Measurements from ENCODE around the gene F8. TPM values are rescaled to one million over a fixed set of nuclear protein-coding genes. Genes with fewer than 3 reads are reported as not detected.
A peak's percentile ranks its signal among the peaks of the same experiment; 100 is the strongest.
"Not testable (repeated sequence)": the region's sequence is repeated elsewhere in the genome, so short reads cannot be mapped to it uniquely, and the experiment has no call there.

Gene F8
- total RNA-seq, 1 donor from 2014 or later, result 1.8 TPM

- H3K9me3 Mint-ChIP-seq (ENCODE audit: unreplicated experiment), result peaks cover 4% of the 10 kb centered on the region
- H3K4me1 Mint-ChIP-seq (ENCODE audit: low read depth, unreplicated experiment), result peaks cover 3% of the 10 kb centered on the region
Observed at GRCh38 chrX:154918060-154918483, 104.5 kb downstream of the F8 start.

GRCh38 chrX:154914052-154914451 is 108.5 kb downstream of the F8 start:
- Mint-ChIP-seq H3K27ac (ENCODE audit: unreplicated experiment) (no peak overlapping the region), H3K27me3 (ENCODE audit: unreplicated experiment) (peaks cover 4% of the 10 kb centered on the region), H3K36me3 (ENCODE audit: unreplicated experiment) (no peaks in the 10 kb centered on the region), H3K4me3 (ENCODE audit: unreplicated experiment) (no peak overlapping the region), H3K9me3 (ENCODE audit: unreplicated experiment) (peaks cover 8% of the 10 kb centered on the region), H3K4me1 (ENCODE audit: low read depth, unreplicated experiment) (peaks cover 3% of the 10 kb centered on the region)
- DNase-seq, result no peak
- TF ChIP-seq CTCF (IDR thresholded peaks at IDR 0.05; ENCODE audit: partially characterized antibody, unreplicated experiment), result no peak

More at GRCh38 chrX:154918060-154918483, 104.5 kb downstream of the F8 start:
- peak; percentile 19 for DNase-seq
- Mint-ChIP-seq H3K36me3 (ENCODE audit: unreplicated experiment) (no peaks in the 10 kb centered on the region), H3K27me3 (ENCODE audit: unreplicated experiment) (peaks cover 7% of the 10 kb centered on the region), H3K4me3 (ENCODE audit: unreplicated experiment) (peak overlapping the region; percentile 56), H3K27ac (ENCODE audit: unreplicated experiment) (peak overlapping the region; percentile 92)
- TF ChIP-seq CTCF (IDR thresholded peaks at IDR 0.05; ENCODE audit: partially characterized antibody, unreplicated experiment), result no peak

GRCh38 chrX:154910528-154910927 is 112.0 kb downstream of the F8 start:
- H3K36me3 Mint-ChIP-seq (ENCODE audit: unreplicated experiment); DNase-seq; H3K27me3 Mint-ChIP-seq (ENCODE audit: unreplicated experiment); H3K4me3 Mint-ChIP-seq (ENCODE audit: unreplicated experiment); H3K27ac Mint-ChIP-seq (ENCODE audit: unreplicated experiment); H3K4me1 Mint-ChIP-seq (ENCODE audit: low read depth, unreplicated experiment); H3K9me3 Mint-ChIP-seq (ENCODE audit: unreplicated experiment): not testable (repeated sequence)

- DNase-seq; H3K27ac Mint-ChIP-seq (ENCODE audit: unreplicated experiment); H3K27me3 Mint-ChIP-seq (ENCODE audit: unreplicated experiment); H3K4me1 Mint-ChIP-seq (ENCODE audit: low read depth, unreplicated experiment); H3K4me3 Mint-ChIP-seq (ENCODE audit: unreplicated experiment); H3K36me3 Mint-ChIP-seq (ENCODE audit: unreplicated experiment); H3K9me3 Mint-ChIP-seq (ENCODE audit: unreplicated experiment): not testable (repeated sequence)
Observed at GRCh38 chrX:154910048-154910447, 112.5 kb downstream of the F8 start.

- TF ChIP-seq CTCF (IDR thresholded peaks at IDR 0.05; ENCODE audit: partially characterized antibody, unreplicated experiment), result no peak
- Mint-ChIP-seq H3K27ac (ENCODE audit: unreplicated experiment) (no peak overlapping the region), H3K36me3 (ENCODE audit: unreplicated experiment) (no peaks in the 10 kb centered on the region), H3K9me3 (ENCODE audit: unreplicated experiment) (peaks cover 3% of the 10 kb centered on the region), H3K4me1 (ENCODE audit: low read depth, unreplicated experiment) (no peaks in the 10 kb centered on the region), H3K4me3 (ENCODE audit: unreplicated experiment) (no peak overlapping the region), H3K27me3 (ENCODE audit: unreplicated experiment) (peaks cover 1% of the 10 kb centered on the region)
- no peak for DNase-seq
Observed at GRCh38 chrX:154908821-154909220, 113.7 kb downstream of the F8 start.

- Mint-ChIP-seq H3K4me1 (ENCODE audit: low read depth, unreplicated experiment) (no peaks in the 10 kb centered on the region), H3K4me3 (ENCODE audit: unreplicated experiment) (no peak overlapping the region), H3K27ac (ENCODE audit: unreplicated experiment) (no peak overlapping the region), H3K36me3 (ENCODE audit: unreplicated experiment) (no peaks in the 10 kb centered on the region), H3K27me3 (ENCODE audit: unreplicated experiment) (no peaks in the 10 kb centered on the region), H3K9me3 (ENCODE audit: unreplicated experiment) (no peaks in the 10 kb centered on the region)
- TF ChIP-seq CTCF (IDR thresholded peaks at IDR 0.05; ENCODE audit: partially characterized antibody, unreplicated experiment), result no peak
- no peak for DNase-seq
Observed at GRCh38 chrX:154902408-154902807, 120.1 kb downstream of the F8 start.

All from glutamatergic neuron (in vitro differentiated cells).